B cell (primary cell): Measurements from ENCODE around the gene TUBB4B. TPM values are rescaled to one million over a fixed set of nuclear protein-coding genes. Genes with fewer than 3 reads are reported as not detected.

ENCODE experiments used
- ATAC-seq: fragments of 200-7000 bp; cut with Tn5 transposase; one replicate; pipeline ENCODE4 v1.10.0; 2021; ENCODE audit warnings: low read depth, mild to moderate bottlenecking, moderate number of reproducible peaks, moderate library complexity
- CTCF ChIA-PET: fragments of 350-600 bp; sonication (Branson Sonifier 250); formaldehyde crosslinking; loops from one replicate; lab custom pipeline; 2021; ENCODE audit warnings: antibody characterized with exemption, inconsistent platforms; lab: Charles Lee
- POLR2A ChIA-PET: fragments of 350-600 bp; sonication (Branson Sonifier 250); formaldehyde crosslinking; loops from one replicate; lab custom pipeline; 2021; ENCODE audit warnings: antibody characterized with exemption; lab: Charles Lee
- DNase-seq: peaks from one replicate; pipeline ENCODE4 v3.0.0; 2013
- H2AFZ ChIP-seq: 2 replicates; pipeline ENCODE4 v1.6.1; 2012; ENCODE audit warnings: mild to moderate bottlenecking, low read depth, low read length; ENCODE audit not compliant: insufficient read depth, poor library complexity, severe bottlenecking
- H3K27ac ChIP-seq, 2 donors: 1 replicate in 1 of 2; 2 replicates in 1 of 2; pipeline ENCODE4 v1.5.1; 2012 to 2013; ENCODE audit warnings: low read length in 2 of 2, mild to moderate bottlenecking in 2 of 2, moderate library complexity in 1 of 2
- H3K27me3 ChIP-seq, 4 experiments: fragments of 200-600 bp in 1 of 4; sonication (generic) in 1 of 4; replicated peaks in 1 of 4; 1 replicate in 2 of 4; 2 replicates in 2 of 4; pipeline versions ENCODE4 v1.6.1 to v1.7.0; 2013 to 2016; ENCODE audit warnings: low read length in 3 of 4, mild to moderate bottlenecking in 2 of 4, mixed read lengths in 1 of 4, moderate library complexity in 1 of 4; ENCODE audit not compliant: insufficient read depth in 4 of 4, control insufficient read depth in 3 of 4; ENCODE audit errors: control extremely low read depth in 1 of 4
- H3K36me3 ChIP-seq, 2 experiments: replicated peaks in 1 of 2; 1 replicate in 1 of 2; 2 replicates in 1 of 2; pipeline versions ENCODE4 v1.6.1 to v1.7.1; 2013; ENCODE audit warnings: low read length in 1 of 2; ENCODE audit not compliant: insufficient read depth in 2 of 2, control insufficient read depth in 1 of 2; ENCODE audit errors: control extremely low read depth in 1 of 2, extremely low read depth in 1 of 2
- H3K4me1 ChIP-seq, 2 donors: fragments of 200-600 bp in 1 of 2; sonication (generic) in 1 of 2; 1 replicate in 1 of 2; 2 replicates in 1 of 2; pipeline versions ENCODE4 v1.5.1 to v1.6.1; 2013 to 2017; ENCODE audit warnings: low read length in 2 of 2; ENCODE audit not compliant: control insufficient read depth in 2 of 2, insufficient read depth in 2 of 2
- H3K4me2 ChIP-seq: replicated peaks from 2 replicates; pipeline ENCODE3; 2012; ENCODE audit warnings: mild to moderate bottlenecking, low read depth, low read length; ENCODE audit not compliant: poor library complexity, severe bottlenecking
- H3K4me3 ChIP-seq, 5 experiments: fragments of 200-600 bp in 1 of 5; sonication (generic) in 1 of 5; 1 replicate in 3 of 5; 2 replicates in 2 of 5; pipeline versions ENCODE4 v1.5.1 to v1.7.0; 2011 to 2016; ENCODE audit warnings: low read length in 4 of 5, mild to moderate bottlenecking in 4 of 5, low read depth in 2 of 5, control low read depth in 1 of 5, moderate library complexity in 1 of 5; ENCODE audit not compliant: insufficient read depth in 1 of 5; ENCODE audit errors: control extremely low read depth in 1 of 5, extremely low read depth in 1 of 5
- H3K79me2 ChIP-seq: fragments of 200-600 bp; sonication (generic); one replicate; pipeline ENCODE4 v1.6.0; 2016; ENCODE audit warnings: low read length; ENCODE audit not compliant: control insufficient read depth, insufficient read depth
- H3K9ac ChIP-seq: fragments of 200-600 bp; sonication (generic); 2 replicates; pipeline ENCODE4 v1.6.1; 2017; ENCODE audit warnings: mild to moderate bottlenecking, low read length, moderate library complexity
- H3K9me3 ChIP-seq, 3 donors: one replicate each; pipeline versions ENCODE4 v1.6.1 to v1.7.1; 2013; ENCODE audit warnings: low read length in 2 of 3; ENCODE audit not compliant: control insufficient read depth in 2 of 3, insufficient read depth in 1 of 3; ENCODE audit errors: control extremely low read depth in 1 of 3
- H4K20me1 ChIP-seq: 2 replicates; pipeline ENCODE4 v1.6.0; 2012; ENCODE audit warnings: mild to moderate bottlenecking, low read length; ENCODE audit not compliant: insufficient read depth, control insufficient read depth, poor library complexity, severe bottlenecking
- H3K27ac Mint-ChIP-seq: one replicate; pipeline ENCODE4 v1.8.0; 2021; ENCODE audit warnings: mixed read lengths
- H3K27me3 Mint-ChIP-seq: one replicate; pipeline ENCODE4 v1.8.0; 2021; ENCODE audit warnings: mixed read lengths
- H3K4me1 Mint-ChIP-seq: one replicate; pipeline ENCODE4 v1.8.0; 2021; ENCODE audit warnings: mixed read lengths
- H3K4me3 Mint-ChIP-seq: one replicate; pipeline ENCODE4 v1.8.0; 2021; ENCODE audit warnings: mixed read lengths
- H3K9me3 Mint-ChIP-seq: one replicate; pipeline ENCODE4 v1.8.0; 2022; ENCODE audit warnings: mixed read lengths; ENCODE audit not compliant: insufficient read depth
- EZH2 ChIP-seq: IDR thresholded peaks from 2 replicates; pipeline ENCODE4 v1.6.1; 2012; ENCODE audit warnings: borderline replicate concordance, low read depth, mild to moderate bottlenecking, moderate library complexity, low read length; ENCODE audit not compliant: insufficient read depth, poor library complexity, severe bottlenecking
- WGBS: methylation state at CpG from one replicate; pipeline ENCODE4 v1.1.5; 2013; ENCODE audit warnings: missing lambda C conversion rate; ENCODE audit not compliant: insufficient coverage; 5-methylcytosine and 5-hydroxymethylcytosine counted together
- intact Hi-C: fragments of 100-400 bp; cut with micrococcal nuclease; formaldehyde crosslinking; loops from one replicate; pipeline ENCODE4 v1.10.0; 2022
- polyA plus RNA-seq: library from polyadenylated mRNA; depleted of rRNA; stranded (reverse); fragments of >200 nt; gene quantifications from 2 replicates; pipeline ENCODE4 v1.2.3, GENCODE V29; 2012
- total RNA-seq, 2 donors: library from RNA; stranded (reverse); fragments of 120-200 nt in 1 of 2; gene quantifications; 1 replicate in 1 of 2; 2 replicates in 1 of 2; pipeline versions ENCODE4 v1.2.3 to v1.2.4, GENCODE V29; 2013 to 2022
- TF ChIP-seq, protein P1 (sequence below): fragments of 200-600 bp; IDR thresholded peaks from one replicate; pipeline ENCODE4 v1.8.0; 2022; ENCODE audit warnings: antibody characterized with exemption, mild to moderate bottlenecking

Gene TUBB4B
- total and polyA plus RNA-seq, 2 donors (not counting 1 experiment from before 2014, with no cell fraction given): 110 to 261 TPM

GRCh38 chr9:137241490-137242268, 592 bp downstream of the TUBB4B start:
- Histone ChIP-seq H3K9me3 (no peaks in the 10 kb centered on the region), H3K4me1 (peaks cover 23 to 46% of the 10 kb centered on the region in 2 donors), H2AFZ (no peak overlapping the region), H3K36me3 (peaks cover 0 to 20% of the 10 kb centered on the region in 2 experiments), H3K79me2 (peaks cover 56% of the 10 kb centered on the region), H3K4me3 (peak overlapping the region; percentile 26 to 76 (median 55)), H3K27ac (peak overlapping the region; percentile 54 to 77), H3K27me3 (no peaks in the 10 kb centered on the region), H4K20me1 (peaks cover 51% of the 10 kb centered on the region), H3K4me2 (peak overlapping the region; percentile 96), H3K9ac (peak overlapping the region; percentile 80)
- no peak for TF ChIP-seq EZH2
- TF ChIP-seq, protein P1, sequence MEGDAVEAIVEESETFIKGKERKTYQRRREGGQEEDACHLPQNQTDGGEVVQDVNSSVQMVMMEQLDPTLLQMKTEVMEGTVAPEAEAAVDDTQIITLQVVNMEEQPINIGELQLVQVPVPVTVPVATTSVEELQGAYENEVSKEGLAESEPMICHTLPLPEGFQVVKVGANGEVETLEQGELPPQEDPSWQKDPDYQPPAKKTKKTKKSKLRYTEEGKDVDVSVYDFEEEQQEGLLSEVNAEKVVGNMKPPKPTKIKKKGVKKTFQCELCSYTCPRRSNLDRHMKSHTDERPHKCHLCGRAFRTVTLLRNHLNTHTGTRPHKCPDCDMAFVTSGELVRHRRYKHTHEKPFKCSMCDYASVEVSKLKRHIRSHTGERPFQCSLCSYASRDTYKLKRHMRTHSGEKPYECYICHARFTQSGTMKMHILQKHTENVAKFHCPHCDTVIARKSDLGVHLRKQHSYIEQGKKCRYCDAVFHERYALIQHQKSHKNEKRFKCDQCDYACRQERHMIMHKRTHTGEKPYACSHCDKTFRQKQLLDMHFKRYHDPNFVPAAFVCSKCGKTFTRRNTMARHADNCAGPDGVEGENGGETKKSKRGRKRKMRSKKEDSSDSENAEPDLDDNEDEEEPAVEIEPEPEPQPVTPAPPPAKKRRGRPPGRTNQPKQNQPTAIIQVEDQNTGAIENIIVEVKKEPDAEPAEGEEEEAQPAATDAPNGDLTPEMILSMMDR: no peak
- ChIA-PET POLR2A (interaction anchor here (0.7 to 2.1 kb wide), 15 partner anchors 12 to 340 kb away, joined by 3 to 29 read pairs (median 4); partner anchors contain the start of genes NELFB, NRARP, PAXX and RNF224), CTCF (interaction anchor here (1.0 to 8.9 kb wide), 6 partner anchors 13 to 177 kb away, joined by 3 to 76 read pairs (median 8); partner anchors contain the start of genes ANAPC2, CYSRT1, NELFB and RNF208)
- no peaks in the 10 kb centered on the region for H3K9me3 Mint-ChIP-seq
- H3K27me3 Mint-ChIP-seq: no peaks in the 10 kb centered on the region
- intact Hi-C loops: loop anchor here (1.0 kb wide), 5 partner anchors 14 to 154 kb away; partner anchors contain the start of genes ANAPC2, NELFB, SSNA1 and TPRN
- peak overlapping the region; percentile 92 for H3K4me3 Mint-ChIP-seq
- peak overlapping the region; percentile 82 for H3K27ac Mint-ChIP-seq
- peak; percentile 50 for DNase-seq
- 7% methylated on average over 73 of the region's 83 CpGs for WGBS
- ATAC-seq: peak; percentile 13
- peaks cover 38% of the 10 kb centered on the region for H3K4me1 Mint-ChIP-seq
